OCI-LY7 (cell line): ENCODE measurements around the gene SLC44A5. TPM values are rescaled to one million over a fixed set of nuclear protein-coding genes. Genes with fewer than 3 reads are reported as not detected.

ENCODE experiments used
- BruUV-seq: library from RNA; stranded (reverse); fragments of 400-500 nt; replicated peaks from 2 replicates; lab custom pipeline; 2021; lab: Mats Ljungman, UMichigan
- CTCF ChIA-PET: fragments of 300-600 bp; sonication (Branson Sonifier 250); formaldehyde crosslinking; loops from one replicate; lab custom pipeline; 2022; ENCODE audit warnings: antibody characterized with exemption; ENCODE audit not compliant: unreplicated experiment; lab: Charles Lee
- POLR2A ChIA-PET: fragments of 300-600 bp; sonication (Branson Sonifier 250); formaldehyde crosslinking; loops from one replicate; lab custom pipeline; 2022; ENCODE audit warnings: antibody characterized with exemption; lab: Charles Lee
- DNase-seq: peaks from one replicate; pipeline ENCODE4 v3.0.0-alpha.2; 2015; ENCODE audit warnings: low spot score
- H2AFZ ChIP-seq: fragments of 200-600 bp; sonication (generic), shearing (Covaris generic); 2 replicates; pipeline ENCODE4 v1.6.1; 2014; ENCODE audit warnings: mild to moderate bottlenecking, antibody characterized with exemption, low read length, moderate library complexity
- H3K27ac ChIP-seq: fragments of 200-600 bp; sonication (generic); 2 replicates; pipeline ENCODE4 v1.5.1; 2014; ENCODE audit warnings: mixed run types, low read depth, mild to moderate bottlenecking, moderate library complexity, low read length, inconsistent platforms; ENCODE audit not compliant: poor library complexity, severe bottlenecking
- H3K36me3 ChIP-seq: fragments of 200-600 bp; sonication (generic); 2 replicates; pipeline ENCODE4 v1.6.1; 2014; ENCODE audit warnings: mild to moderate bottlenecking, antibody characterized with exemption, low read length, moderate library complexity, mixed read lengths; ENCODE audit not compliant: insufficient read depth
- H3K4me1 ChIP-seq: fragments of 200-600 bp; sonication (generic); 2 replicates; pipeline ENCODE4 v1.5.1; 2014; ENCODE audit warnings: mild to moderate bottlenecking, low read length; ENCODE audit not compliant: insufficient read depth, poor library complexity, severe bottlenecking
- H3K4me2 ChIP-seq: fragments of 200-600 bp; sonication (generic); 2 replicates; pipeline ENCODE4 v1.6.1; 2014; ENCODE audit warnings: mild to moderate bottlenecking, low read length
- H3K4me3 ChIP-seq: fragments of 200-600 bp; sonication (generic); 2 replicates; pipeline ENCODE4 v1.5.1; 2014; ENCODE audit warnings: mild to moderate bottlenecking, low read depth, low read length; ENCODE audit not compliant: poor library complexity, severe bottlenecking
- H3K79me2 ChIP-seq: fragments of 200-600 bp; sonication (generic); 2 replicates; pipeline ENCODE4 v1.6.1; 2016; ENCODE audit warnings: low read depth, mild to moderate bottlenecking, low read length, moderate library complexity, mixed read lengths; ENCODE audit not compliant: insufficient read depth
- H3K9me2 ChIP-seq: fragments of 200-600 bp; sonication (generic); 2 replicates; pipeline ENCODE4 v1.6.1; 2016; ENCODE audit warnings: mild to moderate bottlenecking, low read length, mixed read lengths; ENCODE audit not compliant: insufficient read depth
- H3K9me3 ChIP-seq: fragments of 200-600 bp; sonication (generic); 2 replicates; pipeline ENCODE4 v1.6.1; 2014; ENCODE audit warnings: mild to moderate bottlenecking, mixed run types, low read length, mixed read lengths
- H4K20me1 ChIP-seq: fragments of 200-600 bp; sonication (generic); 2 replicates; pipeline ENCODE4 v1.6.1; 2014; ENCODE audit warnings: mild to moderate bottlenecking, antibody characterized with exemption, low read length, moderate library complexity, mixed read lengths; ENCODE audit not compliant: insufficient read depth
- EZH2phosphoT487 ChIP-seq: fragments of 200-600 bp; sonication (generic); IDR thresholded peaks from 2 replicates; pipeline ENCODE4 v1.6.1; 2018; ENCODE audit warnings: low read depth, borderline replicate concordance, mild to moderate bottlenecking, mixed run types, antibody characterized with exemption, low read length, moderate library complexity, mixed read lengths
- intact Hi-C: fragments of 100-400 bp; cut with micrococcal nuclease; formaldehyde crosslinking; loops from one replicate; pipeline ENCODE4 v1.10.0; 2022; ENCODE audit not compliant: unreplicated experiment
- total RNA-seq, 2 experiments: library from RNA; depleted of rRNA in 1 of 2; stranded (reverse); fragments of >200 nt in 1 of 2; shearing (Covaris generic) in 1 of 2; gene quantifications; 2 replicates each; pipeline ENCODE4 v1.2.3, GENCODE V29; 2014 to 2022
- TF ChIP-seq, protein P1 (sequence below): fragments of 200-600 bp; sonication (generic); conservative IDR thresholded peaks from 2 replicates; pipeline ENCODE4 v1.5.1; 2014; ENCODE audit warnings: mild to moderate bottlenecking, antibody characterized with exemption, low read length, moderate library complexity, mixed read lengths

SLC44A5 gene
- total RNA-seq, 2 experiments from 2014 or later = not detected

- DNase-seq = no peak
- Histone ChIP-seq H2AFZ (no peak overlapping the region), H4K20me1 (no peaks in the 10 kb centered on the region), H3K4me3 (no peak overlapping the region), H3K9me3 (no peaks in the 10 kb centered on the region), H3K4me2 (no peak overlapping the region), H3K36me3 (no peaks in the 10 kb centered on the region), H3K4me1 (no peaks in the 10 kb centered on the region), H3K9me2 (no peaks in the 10 kb centered on the region), H3K79me2 (no peaks in the 10 kb centered on the region), H3K27ac (no peak overlapping the region)
- POLR2A ChIA-PET = no interaction called here
- intact Hi-C loops = no loop called here
- TF ChIP-seq EZH2phosphoT487 = no peak
- TF ChIP-seq, protein P1, sequence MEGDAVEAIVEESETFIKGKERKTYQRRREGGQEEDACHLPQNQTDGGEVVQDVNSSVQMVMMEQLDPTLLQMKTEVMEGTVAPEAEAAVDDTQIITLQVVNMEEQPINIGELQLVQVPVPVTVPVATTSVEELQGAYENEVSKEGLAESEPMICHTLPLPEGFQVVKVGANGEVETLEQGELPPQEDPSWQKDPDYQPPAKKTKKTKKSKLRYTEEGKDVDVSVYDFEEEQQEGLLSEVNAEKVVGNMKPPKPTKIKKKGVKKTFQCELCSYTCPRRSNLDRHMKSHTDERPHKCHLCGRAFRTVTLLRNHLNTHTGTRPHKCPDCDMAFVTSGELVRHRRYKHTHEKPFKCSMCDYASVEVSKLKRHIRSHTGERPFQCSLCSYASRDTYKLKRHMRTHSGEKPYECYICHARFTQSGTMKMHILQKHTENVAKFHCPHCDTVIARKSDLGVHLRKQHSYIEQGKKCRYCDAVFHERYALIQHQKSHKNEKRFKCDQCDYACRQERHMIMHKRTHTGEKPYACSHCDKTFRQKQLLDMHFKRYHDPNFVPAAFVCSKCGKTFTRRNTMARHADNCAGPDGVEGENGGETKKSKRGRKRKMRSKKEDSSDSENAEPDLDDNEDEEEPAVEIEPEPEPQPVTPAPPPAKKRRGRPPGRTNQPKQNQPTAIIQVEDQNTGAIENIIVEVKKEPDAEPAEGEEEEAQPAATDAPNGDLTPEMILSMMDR = no peak
- CTCF ChIA-PET = no interaction called here
- no TSS peak for BruUV-seq
These were observed 317.6 kb downstream of the SLC44A5 start for GRCh38 chr1:75293270-75293669.

GRCh38 chr1:75292013-75292412, 318.9 kb downstream of the SLC44A5 start:
- intact Hi-C loops = no loop called here
- ChIA-PET POLR2A (no interaction called here), CTCF (no interaction called here)
- BruUV-seq = no TSS peak
- Histone ChIP-seq H4K20me1 (no peaks in the 10 kb centered on the region), H3K9me3 (no peaks in the 10 kb centered on the region), H2AFZ (no peak overlapping the region), H3K4me2 (no peak overlapping the region), H3K27ac (no peak overlapping the region), H3K9me2 (no peaks in the 10 kb centered on the region), H3K79me2 (no peaks in the 10 kb centered on the region), H3K36me3 (no peaks in the 10 kb centered on the region), H3K4me3 (no peak overlapping the region), H3K4me1 (no peaks in the 10 kb centered on the region)
- TF ChIP-seq, protein P1 = no peak
- TF ChIP-seq EZH2phosphoT487 = no peak
- DNase-seq = no peak

- no peaks in the 10 kb centered on the region for H4K20me1 ChIP-seq
- H2AFZ ChIP-seq = no peak overlapping the region
- no peak overlapping the region for H3K4me2 ChIP-seq
- H3K9me3 ChIP-seq = no peaks in the 10 kb centered on the region
- H3K79me2 ChIP-seq = no peaks in the 10 kb centered on the region
- intact Hi-C loops = no loop called here
- no peaks in the 10 kb centered on the region for H3K9me2 ChIP-seq
- TF ChIP-seq EZH2phosphoT487 = no peak
- TF ChIP-seq, protein P1 = no peak
- no peaks in the 10 kb centered on the region for H3K4me1 ChIP-seq
- ChIA-PET CTCF (no interaction called here), POLR2A (no interaction called here)
- no peak overlapping the region for H3K4me3 ChIP-seq
- no peak overlapping the region for H3K27ac ChIP-seq
- H3K36me3 ChIP-seq = no peaks in the 10 kb centered on the region
- DNase-seq = no peak
- no TSS peak for BruUV-seq
These were observed 334.5 kb downstream of the SLC44A5 start for GRCh38 chr1:75276385-75276784.
